ENCODE results near the gene NT5C1A.

The NT5C1A gene

DNA sequence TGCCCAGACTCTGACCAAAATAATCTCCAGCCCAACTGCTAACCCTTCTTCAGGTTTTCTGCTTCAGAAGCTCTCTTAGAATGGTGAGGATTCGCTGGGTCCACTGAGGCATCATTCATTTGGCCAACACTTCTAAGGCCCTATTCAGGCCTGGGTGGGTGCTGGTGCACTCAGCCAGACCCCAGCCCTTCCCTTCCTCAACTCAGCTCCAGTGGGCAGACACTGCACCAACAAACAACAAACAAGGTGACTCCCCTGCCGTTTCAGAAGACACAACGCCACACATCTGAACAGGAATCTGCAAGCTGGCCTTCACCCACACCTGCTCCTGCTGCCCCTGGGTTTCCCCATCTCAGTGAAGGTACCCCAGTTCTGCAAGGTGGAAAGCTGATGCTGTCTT, 38.5 kb downstream of the NT5C1A start:
- TF ChIP-seq, protein P1, sequence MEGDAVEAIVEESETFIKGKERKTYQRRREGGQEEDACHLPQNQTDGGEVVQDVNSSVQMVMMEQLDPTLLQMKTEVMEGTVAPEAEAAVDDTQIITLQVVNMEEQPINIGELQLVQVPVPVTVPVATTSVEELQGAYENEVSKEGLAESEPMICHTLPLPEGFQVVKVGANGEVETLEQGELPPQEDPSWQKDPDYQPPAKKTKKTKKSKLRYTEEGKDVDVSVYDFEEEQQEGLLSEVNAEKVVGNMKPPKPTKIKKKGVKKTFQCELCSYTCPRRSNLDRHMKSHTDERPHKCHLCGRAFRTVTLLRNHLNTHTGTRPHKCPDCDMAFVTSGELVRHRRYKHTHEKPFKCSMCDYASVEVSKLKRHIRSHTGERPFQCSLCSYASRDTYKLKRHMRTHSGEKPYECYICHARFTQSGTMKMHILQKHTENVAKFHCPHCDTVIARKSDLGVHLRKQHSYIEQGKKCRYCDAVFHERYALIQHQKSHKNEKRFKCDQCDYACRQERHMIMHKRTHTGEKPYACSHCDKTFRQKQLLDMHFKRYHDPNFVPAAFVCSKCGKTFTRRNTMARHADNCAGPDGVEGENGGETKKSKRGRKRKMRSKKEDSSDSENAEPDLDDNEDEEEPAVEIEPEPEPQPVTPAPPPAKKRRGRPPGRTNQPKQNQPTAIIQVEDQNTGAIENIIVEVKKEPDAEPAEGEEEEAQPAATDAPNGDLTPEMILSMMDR (IDR thresholded peaks at IDR 0.05) = no peak
- Histone ChIP-seq H3K27me3 (peaks cover 31% of the 10 kb centered on the region), H3K4me3 (ENCODE audit: low read depth in 1 of 2, low read length in 1 of 2) (no peak overlapping the region), H3K4me1 (ENCODE audit: control insufficient read depth in 1 of 2, insufficient read depth in 1 of 2, low read depth in 1 of 2, low read length in 1 of 2) (no peaks in the 10 kb centered on the region), H3K27ac (no peak overlapping the region), H3K36me3 (no peaks in the 10 kb centered on the region), H3K9me3 (no peaks in the 10 kb centered on the region)

DNA sequence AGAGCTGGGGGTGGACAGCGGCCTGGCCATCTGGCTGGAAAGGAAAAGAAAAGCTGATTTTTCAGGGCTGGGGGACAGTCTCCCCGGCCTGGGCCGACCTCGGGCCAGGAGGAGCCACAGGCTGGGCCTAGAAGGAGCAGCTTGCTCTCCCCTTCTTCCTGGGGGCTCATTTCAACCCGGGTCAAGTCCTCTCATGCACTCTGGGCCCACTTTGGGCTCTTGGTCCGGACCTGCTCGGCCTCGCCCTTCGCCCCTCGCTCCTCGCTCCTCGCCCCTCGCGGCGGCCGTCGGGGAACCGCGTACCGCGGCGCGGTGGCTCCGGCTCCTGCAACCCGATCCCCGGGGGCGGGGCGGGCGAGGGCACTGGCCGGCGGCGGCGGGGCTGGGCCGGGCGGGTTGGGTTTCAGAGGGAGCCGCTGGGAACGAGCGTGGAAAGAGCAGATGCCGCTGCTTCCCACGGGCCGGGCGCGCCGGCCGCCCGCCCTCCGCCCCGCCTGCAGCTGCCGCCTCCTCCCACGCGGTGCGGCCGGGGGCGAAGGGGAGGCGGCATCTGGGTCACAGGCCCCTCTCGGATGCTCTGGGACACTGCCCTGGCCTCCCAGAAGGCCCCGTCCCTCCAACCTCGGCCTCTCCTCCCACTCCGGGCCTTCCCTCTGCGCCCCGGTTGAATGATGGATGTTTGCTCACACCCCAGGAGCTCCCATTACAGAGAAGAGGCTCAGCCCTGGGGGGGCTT, 39.1 kb downstream of the NT5C1A start:
- TF ChIP-seq, protein P1 (IDR thresholded peaks at IDR 0.05) = no peak
- Histone ChIP-seq H3K4me1 (ENCODE audit: control insufficient read depth in 1 of 2, insufficient read depth in 1 of 2, low read depth in 1 of 2, low read length in 1 of 2) (no peaks in the 10 kb centered on the region), H3K27me3 (peaks cover 25% of the 10 kb centered on the region), H3K27ac (no peak overlapping the region), H3K9me3 (no peaks in the 10 kb centered on the region), H3K4me3 (ENCODE audit: low read depth in 1 of 2, low read length in 1 of 2) (no peak overlapping the region), H3K36me3 (no peaks in the 10 kb centered on the region)

DNA sequence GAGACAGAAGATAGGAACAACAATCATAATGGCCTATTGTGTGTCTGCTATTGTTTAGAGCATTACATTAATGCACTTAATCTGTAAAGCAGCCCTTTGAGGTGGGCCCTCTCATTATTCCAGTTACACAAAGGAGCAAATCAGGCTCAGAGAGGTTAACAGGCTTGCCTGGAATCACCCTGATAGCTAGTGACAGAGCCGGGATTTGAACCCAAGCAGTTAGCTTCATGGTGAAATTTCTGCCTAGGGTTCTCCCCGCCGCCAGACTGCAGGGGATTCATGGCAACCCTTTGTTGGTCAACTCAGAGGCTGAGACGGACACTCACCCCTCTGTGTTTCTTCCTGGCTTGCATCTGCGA, 39.6 kb downstream of the NT5C1A start:
- no peaks in the 10 kb centered on the region for H3K4me1 ChIP-seq (ENCODE audit: control insufficient read depth in 1 of 2, insufficient read depth in 1 of 2, low read depth in 1 of 2, low read length in 1 of 2)
- no peaks in the 10 kb centered on the region for H3K36me3 ChIP-seq
- H3K9me3 ChIP-seq = no peaks in the 10 kb centered on the region
- H3K27ac ChIP-seq = no peak overlapping the region
- TF ChIP-seq, protein P1 (IDR thresholded peaks at IDR 0.05) = no peak
- H3K27me3 ChIP-seq = peaks cover 19% of the 10 kb centered on the region
- H3K4me3 ChIP-seq (ENCODE audit: low read depth in 1 of 2, low read length in 1 of 2) = no peak overlapping the region

DNA sequence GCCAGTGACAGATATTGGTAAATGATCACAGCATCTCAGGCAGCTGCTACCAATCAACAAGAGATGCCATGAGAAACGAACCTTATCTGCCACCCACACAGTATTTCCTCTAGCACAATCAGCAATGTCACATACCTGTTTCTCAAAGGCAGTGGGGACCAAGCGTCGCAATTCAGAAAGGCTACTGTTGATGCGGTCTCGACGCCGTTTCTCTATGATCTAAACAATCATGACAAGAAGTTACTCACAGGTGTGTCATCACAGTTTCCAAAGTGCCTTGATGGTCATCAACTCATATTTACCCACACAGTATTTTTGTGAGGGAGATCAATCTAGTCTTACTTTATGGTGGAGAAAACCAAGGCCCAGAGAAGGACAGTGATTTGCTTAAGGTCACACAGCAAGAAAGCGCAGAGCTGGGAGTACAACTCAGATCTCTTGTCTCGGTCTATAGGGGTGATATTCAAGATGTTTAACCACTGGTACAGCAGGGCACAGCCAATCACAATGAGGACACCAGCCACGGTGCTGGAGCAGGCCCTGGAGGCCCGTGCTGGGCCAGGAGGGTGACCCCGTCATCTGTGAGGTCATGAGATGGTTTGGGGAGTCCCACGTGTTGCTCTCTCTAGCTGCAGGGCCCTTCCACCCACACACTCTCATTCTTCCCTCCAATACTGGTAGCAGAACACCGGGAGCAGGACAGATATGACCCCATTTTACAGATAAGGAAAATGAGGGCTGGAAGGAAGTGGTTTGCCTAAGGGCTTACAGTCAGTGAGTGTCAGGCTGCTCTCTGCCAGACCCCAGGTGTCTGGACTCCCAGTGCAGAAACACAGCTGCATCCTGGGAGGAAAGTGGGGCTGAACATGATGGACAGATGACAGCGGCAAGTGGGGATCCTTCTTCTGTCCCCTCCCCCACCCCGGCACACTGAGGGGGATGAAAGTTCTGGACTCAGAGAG, 40.3 kb downstream of the NT5C1A start:
- no peaks in the 10 kb centered on the region for H3K36me3 ChIP-seq
- H3K27me3 ChIP-seq = peaks cover 13% of the 10 kb centered on the region
- H3K4me3 ChIP-seq (ENCODE audit: low read depth in 1 of 2, low read length in 1 of 2) = no peak overlapping the region
- no peak overlapping the region for H3K27ac ChIP-seq
- TF ChIP-seq, protein P1 (IDR thresholded peaks at IDR 0.05) = no peak
- H3K9me3 ChIP-seq = no peaks in the 10 kb centered on the region
- H3K4me1 ChIP-seq (ENCODE audit: control insufficient read depth in 1 of 2, insufficient read depth in 1 of 2, low read depth in 1 of 2, low read length in 1 of 2) = no peaks in the 10 kb centered on the region

DNA sequence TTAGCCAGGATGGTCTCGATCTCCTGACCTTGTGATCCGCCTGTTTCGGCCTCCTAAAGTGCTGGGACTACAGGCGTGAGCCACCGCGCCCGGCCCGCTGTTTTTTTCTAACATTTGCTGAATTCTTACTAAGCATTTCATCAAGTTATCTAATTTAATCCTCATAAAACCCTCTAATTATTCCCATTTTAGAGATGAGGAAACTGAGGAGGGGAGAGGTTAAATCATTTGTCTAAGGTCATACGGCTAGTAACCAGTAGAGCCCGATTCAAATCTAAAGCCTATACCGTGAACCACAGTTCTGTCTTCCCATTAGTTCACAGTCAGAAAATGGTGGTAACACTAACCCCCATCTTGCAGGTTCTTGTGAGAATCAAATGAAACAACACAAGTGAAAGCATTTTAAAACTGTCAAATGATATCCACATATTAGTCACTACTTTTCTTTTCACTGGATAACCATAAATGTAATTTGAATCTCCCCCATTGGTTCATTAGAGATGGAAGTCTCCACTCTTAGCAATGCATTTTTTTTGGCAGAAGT, 43.0 kb downstream of the NT5C1A start:
- Histone ChIP-seq H3K27me3 (peaks cover 8% of the 10 kb centered on the region), H3K9me3 (no peaks in the 10 kb centered on the region), H3K4me3 (ENCODE audit: low read depth in 1 of 2, low read length in 1 of 2) (no peak overlapping the region), H3K4me1 (ENCODE audit: control insufficient read depth in 1 of 2, insufficient read depth in 1 of 2, low read depth in 1 of 2, low read length in 1 of 2) (no peaks in the 10 kb centered on the region), H3K36me3 (no peaks in the 10 kb centered on the region), H3K27ac (no peak overlapping the region)
- TF ChIP-seq, protein P1 (IDR thresholded peaks at IDR 0.05) = no peak
